Epithelial cell of proximal tubule (primary cell): ENCODE data around the gene SLITRK5. TPM values are rescaled to one million over a fixed set of nuclear protein-coding genes. Genes with fewer than 3 reads are reported as not detected.

Experiments
- DNase-seq: peaks from one replicate; pipeline ENCODE4 v3.0.0-alpha.2; 2011; ENCODE audit warnings: low read depth
- H3K4me3 ChIP-seq: 2 replicates; pipeline ENCODE4 v1.5.1; 2011; ENCODE audit warnings: low read depth, mild to moderate bottlenecking, low read length
- CTCF ChIP-seq: conservative IDR thresholded peaks from 2 replicates; pipeline ENCODE4 v1.5.1; 2012; ENCODE audit warnings: low read depth, mild to moderate bottlenecking, low read length
- total RNA-seq: library from RNA; depleted of rRNA; stranded (reverse); fragments of >200 nt; gene quantifications from 2 replicates; pipeline ENCODE4 v1.2.3, GENCODE V29; 2015

The SLITRK5 gene
- total RNA-seq, 1 donor from 2014 or later = not detected

- no peak for TF ChIP-seq CTCF
- DNase-seq = no peak
- H3K4me3 ChIP-seq = peak overlapping the region; percentile 74
Observed at GRCh38 chr13:87677496-87678371, 6.6 kb downstream of the SLITRK5 start.

GRCh38 chr13:87678372-87678752 is 7.2 kb downstream of the SLITRK5 start:
- DNase-seq = no peak
- peak overlapping the region; percentile 74 for H3K4me3 ChIP-seq
- TF ChIP-seq CTCF = no peak

GRCh38 chr13:87680298-87680697 is 9.1 kb downstream of the SLITRK5 start:
- DNase-seq = no peak
- H3K4me3 ChIP-seq = no peak overlapping the region
- peak; percentile 57 for TF ChIP-seq CTCF

GRCh38 chr13:87684850-87685742 is 13.9 kb downstream of the SLITRK5 start:
- no peak for TF ChIP-seq CTCF
- no peak for DNase-seq
- H3K4me3 ChIP-seq = no peak overlapping the region

GRCh38 chr13:87696458-87696857 is 25.3 kb downstream of the SLITRK5 start:
- no peak for TF ChIP-seq CTCF
- no peak for DNase-seq

GRCh38 chr13:87698268-87698667 is 27.1 kb downstream of the SLITRK5 start:
- no peak overlapping the region for H3K4me3 ChIP-seq
- TF ChIP-seq CTCF = no peak
- no peak for DNase-seq

More at GRCh38 chr13:87696458-87696857, 25.3 kb downstream of the SLITRK5 start:
- H3K4me3 ChIP-seq = no peak overlapping the region
